K562 (cell line): ENCODE results near the gene BMPR2.

Source experiments
- ZNF76 ChIP-seq: fragments of 250-450 bp; sonication (Bioruptor Pico); IDR thresholded peaks from 2 replicates; pipeline ENCODE4 v1.4.0; 2020; ENCODE audit warnings: mild to moderate bottlenecking, moderate library complexity, borderline replicate concordance
- TF ChIP-seq, protein P1 (sequence below): sonication (generic); formaldehyde crosslinking; IDR thresholded peaks from 2 replicates; pipeline ENCODE4 v1.9.0; 2022; ENCODE audit warnings: mild to moderate bottlenecking, missing genetic modification reagents

DNA sequence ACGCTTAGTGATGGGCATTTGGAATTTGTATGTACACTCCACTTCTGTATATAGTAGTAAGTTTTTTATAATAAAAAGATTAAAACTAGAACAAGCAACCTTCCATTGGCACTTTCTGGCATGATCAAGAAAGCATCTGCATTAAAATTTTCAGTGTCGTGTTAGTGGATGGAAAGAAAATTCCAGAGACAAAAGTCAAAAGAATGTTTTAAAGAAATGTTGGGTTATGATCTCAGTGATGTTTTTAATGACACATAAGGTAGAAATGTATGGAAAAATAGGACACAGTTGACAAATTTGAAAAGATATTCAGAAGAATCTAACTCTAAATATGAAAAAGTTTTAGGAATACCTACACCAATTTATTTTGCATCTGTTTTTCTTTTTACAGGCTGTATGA, 132.6 kb downstream of the BMPR2 start:
- TF ChIP-seq ZNF76 (CRISPR knock-in tag): no peak
- TF ChIP-seq, protein P1, sequence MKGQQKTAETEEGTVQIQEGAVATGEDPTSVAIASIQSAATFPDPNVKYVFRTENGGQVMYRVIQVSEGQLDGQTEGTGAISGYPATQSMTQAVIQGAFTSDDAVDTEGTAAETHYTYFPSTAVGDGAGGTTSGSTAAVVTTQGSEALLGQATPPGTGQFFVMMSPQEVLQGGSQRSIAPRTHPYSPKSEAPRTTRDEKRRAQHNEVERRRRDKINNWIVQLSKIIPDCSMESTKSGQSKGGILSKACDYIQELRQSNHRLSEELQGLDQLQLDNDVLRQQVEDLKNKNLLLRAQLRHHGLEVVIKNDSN (CRISPR knock-in tag): no peak
